Tibial nerve (tissue), 4 donors: ENCODE data around the gene PSKH1.

Source experiments
- EP300 ChIP-seq, 2 donors: sonication (generic); formaldehyde crosslinking; IDR thresholded peaks; one replicate each; pipeline ENCODE4 v1.6.1; 2017; ENCODE audit warnings: antibody characterized with exemption in 2 of 2, mild to moderate bottlenecking in 1 of 2
- POLR2A ChIP-seq, 2 donors: fragments of 450-650 bp; IDR thresholded peaks; one replicate each; pipeline ENCODE4 v1.6.1; 2017; ENCODE audit warnings: antibody characterized with exemption in 2 of 2, mild to moderate bottlenecking in 2 of 2, moderate library complexity in 2 of 2
- TF ChIP-seq, protein P1 (sequence below), 5 experiments: fragments of 200-600 bp in 3 of 5; fragments of 450-650 bp in 2 of 5; sonication (generic) in 3 of 5; IDR thresholded peaks; one replicate each; pipeline ENCODE4 v1.5.1; 2016 to 2019; ENCODE audit warnings: antibody characterized with exemption in 5 of 5, mild to moderate bottlenecking in 3 of 5, moderate library complexity in 2 of 5

DNA sequence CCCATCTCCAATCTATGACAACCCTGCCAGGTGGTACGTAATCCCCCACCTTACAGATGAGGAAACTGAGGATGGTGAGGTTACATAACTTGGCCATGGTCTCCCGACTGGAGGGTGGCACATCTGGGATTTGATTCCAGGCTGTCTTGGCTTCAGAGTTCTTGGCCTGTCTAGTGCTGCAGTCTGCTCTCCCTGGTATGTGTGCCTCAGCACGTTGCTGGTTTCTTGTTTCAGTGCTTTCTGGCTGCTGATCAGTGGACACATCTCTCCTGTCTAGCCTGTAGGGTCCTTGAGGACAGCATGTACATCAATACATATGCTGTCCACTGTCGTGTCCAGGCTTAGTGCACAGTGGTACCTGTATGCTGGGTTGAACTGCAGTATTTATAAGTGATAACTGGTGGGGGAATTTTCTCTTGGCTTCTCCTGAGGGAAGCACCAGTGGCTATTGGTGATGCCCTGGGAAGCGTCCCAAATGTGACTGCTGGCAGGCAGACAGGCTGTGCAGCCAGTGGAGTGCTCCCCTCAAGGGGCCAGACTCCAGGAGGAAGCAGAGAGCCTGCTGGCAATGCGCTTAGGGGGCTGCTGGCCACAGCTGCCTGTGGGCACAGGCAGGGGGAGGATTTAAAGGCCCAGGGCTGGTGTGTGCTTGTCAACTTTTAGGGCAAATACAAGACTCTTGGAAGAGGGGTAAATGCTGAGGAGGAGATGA lies 24.2 kb downstream of the PSKH1 start:
- TF ChIP-seq, protein P1, sequence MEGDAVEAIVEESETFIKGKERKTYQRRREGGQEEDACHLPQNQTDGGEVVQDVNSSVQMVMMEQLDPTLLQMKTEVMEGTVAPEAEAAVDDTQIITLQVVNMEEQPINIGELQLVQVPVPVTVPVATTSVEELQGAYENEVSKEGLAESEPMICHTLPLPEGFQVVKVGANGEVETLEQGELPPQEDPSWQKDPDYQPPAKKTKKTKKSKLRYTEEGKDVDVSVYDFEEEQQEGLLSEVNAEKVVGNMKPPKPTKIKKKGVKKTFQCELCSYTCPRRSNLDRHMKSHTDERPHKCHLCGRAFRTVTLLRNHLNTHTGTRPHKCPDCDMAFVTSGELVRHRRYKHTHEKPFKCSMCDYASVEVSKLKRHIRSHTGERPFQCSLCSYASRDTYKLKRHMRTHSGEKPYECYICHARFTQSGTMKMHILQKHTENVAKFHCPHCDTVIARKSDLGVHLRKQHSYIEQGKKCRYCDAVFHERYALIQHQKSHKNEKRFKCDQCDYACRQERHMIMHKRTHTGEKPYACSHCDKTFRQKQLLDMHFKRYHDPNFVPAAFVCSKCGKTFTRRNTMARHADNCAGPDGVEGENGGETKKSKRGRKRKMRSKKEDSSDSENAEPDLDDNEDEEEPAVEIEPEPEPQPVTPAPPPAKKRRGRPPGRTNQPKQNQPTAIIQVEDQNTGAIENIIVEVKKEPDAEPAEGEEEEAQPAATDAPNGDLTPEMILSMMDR (IDR thresholded peaks at IDR 0.05): no peak
- TF ChIP-seq POLR2A (IDR thresholded peaks at IDR 0.05): no peak
- no peak for TF ChIP-seq EP300 (IDR thresholded peaks at IDR 0.05)
